ENCODE measurements around the gene PRR11.
"Not testable (repeated sequence)": the region's sequence is repeated elsewhere in the genome, so short reads cannot be mapped to it uniquely, and the experiment has no call there.

Gene PRR11

DNA sequence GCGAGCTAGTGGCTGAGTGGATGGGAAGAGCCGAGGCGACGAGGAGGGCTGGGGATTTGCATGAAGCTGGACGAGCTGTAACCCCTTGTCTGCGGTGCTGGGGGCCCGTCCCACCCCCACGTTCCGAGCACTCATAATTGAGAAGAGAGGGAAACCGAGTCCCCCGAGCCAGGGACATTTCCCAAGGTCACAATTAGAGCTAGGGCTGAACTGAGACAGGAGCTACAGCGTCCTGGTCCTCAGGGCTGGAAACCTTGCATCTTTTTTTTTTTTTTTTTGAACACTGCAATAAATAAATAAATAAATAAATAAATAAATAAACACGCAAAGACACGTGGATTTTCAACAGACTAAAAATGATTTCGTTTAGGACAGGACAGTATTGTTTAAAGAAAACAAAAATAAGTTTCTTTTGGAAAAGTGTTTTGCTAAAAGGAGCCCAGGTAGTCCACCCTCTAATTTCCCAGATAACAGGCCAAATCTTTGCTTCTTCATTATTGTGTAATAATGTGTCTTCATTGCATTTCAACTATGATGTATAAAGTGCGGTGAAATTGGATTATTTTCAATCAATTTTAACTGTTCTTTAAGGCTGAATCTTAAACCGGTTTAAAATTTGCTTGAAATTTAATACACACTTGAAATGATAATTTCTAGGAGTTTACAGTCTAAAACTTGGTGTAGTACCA is 65.8 kb downstream of the PRR11 start:
- H3K9me3 Mint-ChIP-seq = no peaks in the 10 kb centered on the region
- peak overlapping the region; percentile 99 for H3K27ac Mint-ChIP-seq
- no peak for DNase-seq (ENCODE audit: low spot score in 2 of 2)
- peaks cover 13% of the 10 kb centered on the region for H3K4me1 Mint-ChIP-seq
- H3K4me3 Mint-ChIP-seq = peak overlapping the region; percentile 100
- ATAC-seq = no peak
- peaks cover 5% of the 10 kb centered on the region for H3K36me3 Mint-ChIP-seq

DNA sequence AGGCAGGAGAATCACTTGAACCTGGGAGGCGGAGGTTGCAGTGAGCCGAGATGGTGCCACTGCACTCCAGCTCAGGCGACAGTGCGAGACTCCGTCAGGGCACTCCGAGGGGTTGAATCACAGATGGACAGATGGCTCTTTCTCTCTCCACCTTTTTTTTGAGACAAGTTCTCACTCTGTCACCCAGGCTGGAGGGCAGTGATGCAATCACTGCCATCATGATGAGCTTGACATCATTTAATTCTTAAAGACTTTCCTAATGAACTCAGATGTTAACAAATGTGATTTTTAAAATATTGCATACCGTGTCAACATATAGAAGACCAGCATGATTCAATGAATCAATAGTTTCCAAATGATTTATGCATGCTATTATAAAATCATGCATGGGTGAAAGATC is 68.3 kb downstream of the PRR11 start:
- peaks cover 13% of the 10 kb centered on the region for H3K4me1 Mint-ChIP-seq

DNA sequence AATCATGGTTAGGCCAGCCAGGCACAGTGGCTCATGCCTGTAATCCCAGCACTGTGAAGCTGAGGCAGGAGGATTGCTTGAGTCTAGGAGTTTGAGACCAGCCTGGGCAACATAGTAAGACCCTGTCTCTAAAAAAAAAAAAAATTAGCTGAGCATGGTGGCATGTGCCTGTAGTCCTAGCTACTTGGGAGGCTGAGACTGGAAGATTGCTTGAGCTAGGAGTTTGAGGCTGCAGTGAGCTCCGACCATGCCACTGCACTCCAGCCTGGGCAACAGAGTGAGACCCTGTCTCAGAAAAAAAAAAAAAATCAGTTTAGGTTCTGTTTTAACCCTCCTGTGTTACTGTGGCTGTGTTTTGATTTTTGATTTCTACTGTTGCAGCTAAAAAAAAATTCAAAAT is 73.0 kb downstream of the PRR11 start:
- not testable (repeated sequence) for DNase-seq (ENCODE audit: low spot score in 2 of 2); H3K36me3 Mint-ChIP-seq; H3K9me3 Mint-ChIP-seq; H3K4me3 Mint-ChIP-seq; H3K4me1 Mint-ChIP-seq; ATAC-seq; H3K27ac Mint-ChIP-seq

More for the DNA sequence above, 68.3 kb downstream of the PRR11 start:
- H3K4me3 Mint-ChIP-seq = no peak overlapping the region
- no peak overlapping the region for H3K27ac Mint-ChIP-seq
- H3K36me3 Mint-ChIP-seq = peaks cover 5% of the 10 kb centered on the region
- DNase-seq (ENCODE audit: low spot score in 2 of 2) (no peak), ATAC-seq (no peak)
- no peaks in the 10 kb centered on the region for H3K9me3 Mint-ChIP-seq

DNA sequence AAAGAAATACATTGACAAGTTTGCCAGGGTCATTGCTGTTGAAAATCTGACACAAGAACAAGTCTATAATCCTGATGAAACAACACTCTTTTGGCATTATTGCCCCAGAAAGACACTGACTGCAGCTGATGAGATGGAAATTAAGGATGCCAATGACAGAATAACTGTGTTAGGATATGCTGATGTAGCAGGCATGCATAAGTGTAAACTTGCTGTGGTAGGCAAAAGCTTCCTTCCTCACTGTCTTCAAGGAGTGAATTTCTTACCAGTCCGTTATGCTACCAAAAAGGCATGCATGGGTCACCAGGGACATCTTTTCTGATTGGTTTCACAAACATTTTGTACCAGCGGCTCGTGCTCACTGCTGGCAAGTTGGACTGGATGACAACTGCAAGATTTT is 75.2 kb downstream of the PRR11 start:
- H3K4me1 Mint-ChIP-seq = no peaks in the 10 kb centered on the region
- no peaks in the 10 kb centered on the region for H3K36me3 Mint-ChIP-seq
- H3K4me3 Mint-ChIP-seq = no peak overlapping the region
- ATAC-seq (no peak), DNase-seq (ENCODE audit: low spot score in 2 of 2) (no peak)
- no peaks in the 10 kb centered on the region for H3K9me3 Mint-ChIP-seq
- no peak overlapping the region for H3K27ac Mint-ChIP-seq

DNA sequence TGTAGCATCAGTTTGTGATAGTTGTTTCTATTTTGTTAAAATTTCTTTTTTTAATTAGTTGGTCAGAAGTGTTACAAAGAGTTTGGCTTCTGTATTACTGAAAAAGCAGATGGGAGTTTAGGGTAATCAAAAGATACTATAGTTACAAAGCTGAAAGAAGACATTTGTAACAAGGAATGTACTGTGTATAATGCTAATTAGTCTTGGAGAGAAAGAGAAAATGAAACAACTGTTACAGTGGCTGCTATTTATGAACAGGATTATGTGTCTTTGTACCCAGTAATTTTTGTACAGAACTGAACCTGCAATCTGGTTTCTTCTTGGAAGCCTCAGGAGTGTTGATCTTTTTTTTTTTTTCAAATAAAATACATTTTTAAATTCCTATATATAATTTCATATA is 79.1 kb downstream of the PRR11 start:
- ATAC-seq (no peak), DNase-seq (ENCODE audit: low spot score in 2 of 2) (no peak)
- Mint-ChIP-seq H3K27ac (no peak overlapping the region), H3K4me3 (no peak overlapping the region), H3K9me3 (no peaks in the 10 kb centered on the region), H3K36me3 (no peaks in the 10 kb centered on the region), H3K4me1 (no peaks in the 10 kb centered on the region)

DNA sequence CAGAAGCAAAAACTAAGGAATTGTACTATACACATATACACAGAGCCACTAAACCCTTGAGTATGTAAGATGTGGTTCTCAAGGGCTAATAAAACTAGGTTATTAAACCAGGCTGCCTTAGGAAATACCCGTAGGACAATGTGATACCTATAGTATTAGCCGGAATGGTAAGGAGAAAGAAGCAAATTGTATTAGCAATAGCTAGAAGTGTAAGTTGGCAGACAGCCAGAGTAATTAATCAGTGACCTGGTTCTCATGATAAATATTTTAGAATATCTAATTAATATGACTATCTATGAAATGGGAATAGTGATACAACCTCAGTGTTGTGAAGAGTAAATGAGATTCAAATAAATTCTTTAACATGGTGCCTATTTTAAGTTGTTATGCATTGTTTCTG is 83.4 kb downstream of the PRR11 start:
- Mint-ChIP-seq H3K9me3 (no peaks in the 10 kb centered on the region), H3K4me3 (no peak overlapping the region), H3K27ac (no peak overlapping the region), H3K36me3 (no peaks in the 10 kb centered on the region), H3K4me1 (no peaks in the 10 kb centered on the region)
- ATAC-seq (no peak), DNase-seq (ENCODE audit: low spot score in 2 of 2) (no peak)

DNA sequence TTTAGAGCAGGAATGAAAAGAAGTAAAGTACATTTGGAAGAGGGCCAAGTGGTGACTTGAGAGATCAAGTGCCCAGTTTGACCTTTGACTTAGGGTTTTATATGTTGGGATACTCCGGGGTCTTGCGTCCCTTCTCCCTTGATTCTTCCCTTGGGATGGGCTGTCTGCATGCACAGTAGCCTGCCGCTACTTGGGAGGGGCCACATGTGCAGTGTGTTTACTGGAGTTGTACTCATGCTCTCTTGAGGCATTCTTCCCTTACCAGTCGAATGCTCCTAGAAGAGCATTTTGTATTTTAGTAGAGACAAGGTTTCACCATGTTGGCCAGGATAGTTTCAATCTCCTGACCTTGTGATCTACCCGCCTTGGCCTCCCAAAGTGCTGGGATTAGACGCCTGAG is 88.5 kb downstream of the PRR11 start:
- Mint-ChIP-seq H3K27ac (no peak overlapping the region), H3K9me3 (no peaks in the 10 kb centered on the region), H3K36me3 (peaks cover 6% of the 10 kb centered on the region), H3K4me1 (no peaks in the 10 kb centered on the region), H3K4me3 (no peak overlapping the region)
- ATAC-seq = no peak
- DNase-seq (ENCODE audit: low spot score in 2 of 2) = no peak

Data from stimulated activated effector memory CD8-positive, alpha-beta T cell treated with anti-CD3 and anti-CD28 coated beads, Interleukin-12 subunit alpha, Interleukin-12 subunit beta, amount 100 ng/mL, for 72 hours (primary cell).